Hematopoietic multipotent progenitor cell treated with erythropoietin and hydrocortisone succinate and interleukin-3 and kit ligand, for 4 days (in vitro differentiated cells): Measurements from ENCODE around the gene NALCN.

ENCODE experiments used
- DNase-seq: peaks from one replicate; pipeline ENCODE4 v3.0.0-alpha.2; 2015

The NALCN gene

GRCh38 chr13:101013245-101013644 lies 403.1 kb downstream of the NALCN start:
- no peak for DNase-seq

DNA sequence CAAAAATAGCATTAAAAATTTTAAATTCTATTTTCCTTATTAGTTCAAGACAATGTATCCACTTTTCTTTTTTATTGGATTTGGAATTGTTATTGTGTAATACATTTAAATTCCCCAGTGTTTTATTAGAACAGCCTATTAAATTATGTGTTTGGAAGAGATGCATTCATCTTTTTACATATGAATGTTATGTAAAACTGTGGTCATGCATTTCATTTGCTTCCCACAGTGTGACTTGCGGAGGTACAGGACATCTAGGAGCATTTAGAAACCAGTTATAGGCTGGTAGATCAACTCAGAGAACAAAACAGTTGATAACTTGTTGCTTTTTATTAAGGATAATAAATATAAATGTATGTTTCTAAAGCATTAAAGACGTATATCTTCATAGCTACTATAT lies 406.2 kb downstream of the NALCN start:
- no peak for DNase-seq

DNA sequence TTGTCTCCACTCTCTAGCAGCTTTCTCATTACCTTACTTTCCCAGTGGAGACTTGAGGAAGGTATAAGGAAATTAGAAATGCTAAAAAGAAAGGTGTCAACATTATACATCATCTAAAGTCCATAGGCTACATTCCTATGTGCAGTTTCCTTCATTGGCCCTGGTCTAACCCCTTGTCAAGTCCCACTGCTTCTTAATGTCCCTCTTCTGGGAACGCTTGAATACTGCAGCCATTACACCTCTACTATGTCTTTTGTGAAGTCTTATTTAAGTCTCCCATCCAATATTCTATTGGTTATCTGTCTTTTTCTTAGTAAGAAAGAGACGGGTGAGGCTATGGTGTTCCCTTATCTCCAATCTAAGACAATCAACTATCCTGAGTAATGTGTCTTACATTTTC lies 409.1 kb downstream of the NALCN start:
- no peak for DNase-seq
